ENCODE data around the gene PARP14.
"Not testable (repeated sequence)": the region's sequence is repeated elsewhere in the genome, so short reads cannot be mapped to it uniquely, and the experiment has no call there.

The PARP14 gene

DNA sequence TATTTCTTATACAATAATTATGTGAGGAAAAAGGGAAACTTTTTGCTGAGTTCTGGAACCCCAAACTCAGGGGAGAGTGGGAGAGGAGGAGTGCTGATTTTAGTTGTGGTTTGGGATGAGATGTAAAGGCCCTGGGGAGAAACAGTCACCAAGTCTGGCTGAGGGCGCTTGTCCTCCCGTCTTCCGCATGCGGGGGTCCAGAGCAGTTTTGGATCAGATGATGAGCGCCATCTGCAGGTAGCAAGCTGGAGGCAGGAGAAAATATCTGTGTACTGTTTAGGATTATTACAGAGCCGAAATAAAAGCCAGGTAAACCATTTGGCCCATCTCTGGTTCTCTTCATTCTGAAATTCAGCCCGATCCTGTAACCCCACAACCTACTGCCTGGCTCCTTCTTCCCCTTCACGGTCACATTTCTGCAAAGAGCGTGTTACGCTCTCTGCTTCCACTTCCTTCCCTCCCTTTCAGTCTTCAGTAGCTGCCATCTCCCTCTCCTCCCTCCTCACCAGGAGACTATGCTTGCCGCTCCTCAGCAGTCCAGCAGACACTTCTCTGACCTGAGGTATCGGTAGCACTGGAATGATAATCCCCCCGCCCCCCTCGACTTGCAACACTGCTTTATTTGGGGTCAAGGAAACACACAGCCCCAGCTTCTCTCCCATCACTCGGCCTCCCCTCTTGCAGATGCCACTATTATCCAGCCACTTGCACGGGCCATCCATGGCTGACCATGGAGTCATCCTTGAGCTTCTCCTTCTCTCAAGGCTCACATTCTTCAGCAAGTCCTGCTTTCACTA lies 1.4 kb upstream of the PARP14 start:
- peak; percentile 81 for DNase-seq

DNA sequence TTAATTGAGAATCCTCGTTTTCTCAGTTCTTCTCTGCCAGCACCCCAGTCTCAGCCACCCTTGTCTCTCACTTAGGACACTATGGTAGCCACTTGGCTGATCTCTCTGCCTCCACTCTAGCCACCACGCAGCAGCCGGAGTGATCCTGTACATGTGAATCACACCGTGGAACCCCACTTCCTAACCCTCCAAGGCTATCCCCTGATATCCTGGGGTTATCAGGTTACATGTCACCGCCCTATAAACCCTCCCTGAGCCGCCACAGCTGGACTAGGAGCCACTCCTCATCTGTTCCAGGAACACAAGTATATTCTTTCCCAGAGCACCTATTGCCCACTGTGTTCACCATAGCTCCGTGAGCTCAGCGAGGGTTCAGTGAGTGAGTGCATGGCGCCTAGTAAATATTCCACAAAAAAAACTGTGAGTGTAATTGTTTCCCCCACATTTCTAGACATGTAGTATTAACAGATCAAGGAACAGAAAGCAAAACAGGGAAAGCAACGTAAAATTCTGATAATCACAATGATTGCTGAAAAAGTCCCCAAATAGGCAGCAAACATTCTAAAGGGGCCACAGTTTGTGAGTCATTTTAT lies 661 bp upstream of the PARP14 start:
- DNase-seq = no peak

DNA sequence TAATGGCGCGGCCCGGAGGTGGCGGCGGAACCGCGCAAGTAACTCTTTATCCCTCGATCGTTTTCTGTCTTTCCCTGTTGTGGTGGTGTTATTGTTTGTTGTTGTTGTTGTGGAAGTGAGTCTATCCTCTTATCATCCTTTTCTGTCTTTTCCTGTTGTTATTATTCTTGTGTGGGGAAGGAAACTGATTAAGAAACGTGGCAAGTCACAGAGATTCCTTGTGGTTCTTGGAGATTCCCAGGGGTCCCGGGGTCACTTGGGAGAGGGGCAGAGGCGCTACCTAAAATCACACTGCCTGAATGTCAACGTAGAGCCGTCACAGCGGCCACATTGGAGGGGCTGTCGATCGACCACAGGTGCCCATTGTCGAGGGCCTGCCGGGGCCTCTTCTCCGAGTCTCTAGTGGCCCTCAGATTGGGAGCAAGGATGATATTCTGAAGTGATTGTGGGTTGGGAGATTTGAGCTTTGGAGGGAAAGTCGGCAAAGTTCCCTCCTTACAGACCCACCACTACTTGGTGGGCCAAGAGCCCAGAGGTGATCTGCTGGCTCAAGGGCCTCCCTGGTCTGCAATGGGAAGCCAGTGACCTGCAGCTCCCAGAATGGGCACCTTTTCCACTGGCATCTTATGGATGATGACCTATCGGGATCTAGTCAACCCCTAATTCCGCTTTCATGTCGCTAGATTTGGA lies 790 bp downstream of the PARP14 start:
- no peak for DNase-seq

DNA sequence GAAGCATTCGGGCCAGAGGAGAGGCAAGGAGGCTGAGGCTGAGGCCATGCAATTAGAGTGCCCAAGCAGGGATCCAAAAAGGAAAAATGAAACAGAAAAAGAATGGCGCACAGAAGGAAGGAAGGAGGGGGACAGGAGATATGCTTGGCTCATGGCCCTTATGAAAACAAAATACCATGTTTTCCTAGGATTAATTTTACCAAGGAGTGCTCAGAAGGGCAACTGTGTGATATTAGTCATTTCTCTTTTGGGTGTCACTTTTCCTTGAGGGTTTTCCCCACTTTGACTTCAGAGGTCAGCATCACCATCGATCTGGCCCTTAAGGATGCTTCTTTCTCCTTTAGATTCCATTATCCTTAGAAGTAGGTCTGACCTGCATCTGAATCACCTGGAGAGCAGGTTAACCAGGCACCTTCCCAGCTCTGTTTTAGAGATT lies 1.4 kb downstream of the PARP14 start:
- no peak for DNase-seq

DNA sequence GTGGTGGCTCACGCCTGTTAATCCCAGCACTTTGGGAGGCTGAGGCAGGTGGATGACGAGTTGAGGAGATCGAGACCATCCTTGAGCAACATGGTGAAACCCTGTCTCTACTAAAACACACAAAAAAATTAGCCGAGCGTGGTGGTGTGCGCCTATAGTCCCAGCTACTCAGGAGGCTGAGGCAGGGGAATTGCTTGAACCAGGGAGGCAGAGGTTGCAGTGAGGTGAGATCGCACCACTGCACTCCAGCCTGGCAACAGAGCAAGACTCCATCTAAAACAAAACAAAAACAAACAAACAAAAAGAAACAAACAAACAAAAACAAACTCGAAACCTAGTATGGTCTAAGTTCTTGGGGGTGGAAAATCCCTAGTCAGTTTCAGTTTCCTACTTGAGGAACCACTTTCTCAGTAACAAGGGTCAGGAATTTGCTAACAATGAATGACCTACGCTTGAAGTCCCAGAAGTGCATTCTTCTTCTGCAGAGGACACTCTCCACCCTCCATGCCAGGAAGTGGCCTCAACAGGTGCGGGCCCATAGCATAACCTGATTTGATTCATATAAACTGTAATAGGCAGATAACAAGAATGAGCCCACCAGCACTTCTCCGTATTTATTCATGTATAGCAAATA lies 2.3 kb downstream of the PARP14 start:
- DNase-seq = not testable (repeated sequence)

DNA sequence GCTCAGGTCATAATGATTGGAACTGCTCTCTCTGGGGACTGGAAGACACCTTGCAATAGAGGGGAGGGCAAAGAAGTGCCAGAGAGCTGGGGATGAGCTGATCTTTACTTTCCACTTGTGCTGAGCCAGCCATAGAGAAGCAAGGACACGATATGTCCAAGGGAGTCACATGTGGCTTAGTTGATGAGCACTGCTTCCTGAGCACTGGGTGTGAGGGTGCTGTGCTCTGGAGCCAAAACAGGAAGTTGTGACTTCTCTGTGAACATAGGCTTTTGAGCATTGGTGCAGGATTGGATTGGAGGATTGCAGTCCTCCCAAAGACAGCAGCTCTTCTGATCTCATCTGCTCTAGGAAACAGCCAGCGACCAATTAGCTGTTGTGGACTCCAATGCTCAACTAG lies 6.7 kb downstream of the PARP14 start:
- DNase-seq = no peak

DNA sequence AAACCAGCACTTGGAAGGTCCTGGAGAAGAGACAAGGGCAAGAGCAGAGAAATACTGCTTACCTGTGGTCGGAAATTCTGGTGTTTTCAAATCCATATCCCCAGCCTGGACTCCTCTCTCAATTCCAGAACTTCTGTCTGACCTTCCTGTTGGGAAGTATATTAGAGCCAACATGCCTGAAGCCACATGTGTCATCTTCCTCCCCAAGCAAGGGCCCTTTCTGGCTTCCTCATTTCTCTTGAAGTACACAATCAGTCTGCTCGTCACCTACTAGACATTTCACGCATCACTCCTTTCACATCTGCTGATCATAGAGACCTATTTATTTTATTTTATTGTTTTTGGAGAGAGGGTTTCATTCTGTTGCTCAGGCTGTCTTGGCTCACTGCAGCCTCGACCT lies 8.4 kb downstream of the PARP14 start:
- no peak for DNase-seq

DNA sequence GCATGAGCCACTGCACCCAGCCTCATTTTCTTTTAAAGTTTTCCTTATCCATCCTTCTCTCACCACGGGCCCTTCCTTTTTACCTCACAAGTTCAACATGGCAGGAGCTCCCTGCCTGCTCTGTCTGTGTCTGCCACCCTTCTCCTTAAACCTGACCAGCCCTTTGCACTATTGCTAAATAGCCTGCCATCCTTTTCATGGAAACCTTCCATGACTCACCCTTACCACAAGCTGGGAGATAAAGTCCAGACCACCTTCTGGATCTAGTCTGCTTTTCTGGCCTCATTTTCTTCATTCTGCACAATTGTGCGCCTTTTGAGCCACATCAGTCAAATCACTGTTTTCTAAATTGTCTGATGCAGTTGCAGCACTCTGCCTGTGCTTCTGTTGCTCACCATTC lies 8.9 kb downstream of the PARP14 start:
- DNase-seq = no peak

DNA sequence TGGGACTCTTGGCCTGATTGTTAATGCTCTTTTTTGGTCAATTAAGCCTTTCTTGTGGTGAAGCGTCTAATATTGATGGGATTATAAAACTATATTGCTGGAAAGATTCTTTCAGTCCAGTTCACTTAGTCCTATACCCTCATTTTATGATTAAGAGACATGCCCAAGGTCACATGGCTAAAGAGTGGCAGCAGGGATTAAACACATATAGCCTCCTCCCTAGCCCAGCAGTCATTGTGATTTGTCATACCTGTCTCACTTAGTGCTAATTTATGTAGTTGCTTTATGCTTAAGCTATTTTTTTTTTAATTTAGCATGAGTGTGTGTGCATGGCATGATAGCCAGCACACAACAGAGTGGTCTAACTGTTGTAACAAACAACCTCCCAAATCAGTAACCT lies 9.5 kb downstream of the PARP14 start:
- DNase-seq = no peak

DNA sequence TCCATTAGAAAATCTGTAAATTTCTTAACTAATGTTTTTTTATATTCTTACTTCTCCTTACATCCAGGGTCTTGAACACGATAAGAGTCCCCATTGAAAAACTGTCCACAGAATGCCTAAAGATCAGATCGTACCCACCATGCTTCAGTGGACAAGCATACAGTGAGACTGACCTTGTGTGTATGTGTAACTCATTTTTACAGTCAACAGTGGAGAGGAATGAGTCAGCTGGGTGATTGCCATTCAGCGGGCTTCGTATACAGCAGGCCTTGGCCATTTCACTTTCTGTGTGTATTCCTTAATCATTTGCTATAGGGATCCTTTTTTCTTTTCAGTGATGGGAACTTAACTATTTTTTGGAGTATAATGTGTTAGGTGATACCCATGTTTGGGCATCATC lies 10.6 kb downstream of the PARP14 start:
- no peak for DNase-seq

DNA sequence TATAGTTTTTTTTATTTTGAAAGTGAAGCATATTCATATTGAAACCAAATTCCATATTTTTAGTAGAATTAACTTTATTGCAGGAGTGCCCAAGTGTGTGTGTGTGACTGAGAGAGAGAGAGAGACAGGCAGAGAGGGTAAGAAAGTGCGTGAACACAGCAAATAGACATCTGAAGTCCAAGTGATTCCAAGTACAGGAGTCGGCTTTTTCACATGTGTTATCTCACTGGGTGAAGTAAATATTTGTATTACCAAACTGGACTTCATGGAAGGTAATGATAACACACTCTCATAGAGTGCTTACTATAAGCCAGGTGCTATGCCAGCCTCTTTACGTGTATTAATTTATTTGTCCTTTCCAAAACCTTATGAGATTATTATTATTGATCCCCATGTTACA lies 12.0 kb downstream of the PARP14 start:
- DNase-seq = no peak

DNA sequence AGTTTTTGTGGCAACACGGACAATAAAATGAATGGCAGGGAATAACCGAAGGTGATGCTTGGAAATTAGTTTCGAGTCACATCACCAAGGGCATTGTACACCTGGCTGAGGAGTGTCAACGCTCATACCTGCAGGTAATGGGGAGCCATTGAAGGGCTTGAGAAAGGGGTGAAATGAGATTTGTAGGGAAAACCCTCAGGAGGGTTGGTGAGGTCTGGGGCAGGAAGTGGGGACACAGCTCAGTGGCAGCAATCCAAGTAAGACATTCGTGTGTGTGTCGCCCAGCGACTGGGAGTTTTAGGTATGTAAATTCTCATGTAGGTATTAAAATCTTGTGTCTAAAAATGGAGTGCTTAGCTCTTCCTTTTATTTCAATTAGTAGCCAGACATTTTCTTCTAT lies 14.3 kb downstream of the PARP14 start:
- no peak for DNase-seq

DNA sequence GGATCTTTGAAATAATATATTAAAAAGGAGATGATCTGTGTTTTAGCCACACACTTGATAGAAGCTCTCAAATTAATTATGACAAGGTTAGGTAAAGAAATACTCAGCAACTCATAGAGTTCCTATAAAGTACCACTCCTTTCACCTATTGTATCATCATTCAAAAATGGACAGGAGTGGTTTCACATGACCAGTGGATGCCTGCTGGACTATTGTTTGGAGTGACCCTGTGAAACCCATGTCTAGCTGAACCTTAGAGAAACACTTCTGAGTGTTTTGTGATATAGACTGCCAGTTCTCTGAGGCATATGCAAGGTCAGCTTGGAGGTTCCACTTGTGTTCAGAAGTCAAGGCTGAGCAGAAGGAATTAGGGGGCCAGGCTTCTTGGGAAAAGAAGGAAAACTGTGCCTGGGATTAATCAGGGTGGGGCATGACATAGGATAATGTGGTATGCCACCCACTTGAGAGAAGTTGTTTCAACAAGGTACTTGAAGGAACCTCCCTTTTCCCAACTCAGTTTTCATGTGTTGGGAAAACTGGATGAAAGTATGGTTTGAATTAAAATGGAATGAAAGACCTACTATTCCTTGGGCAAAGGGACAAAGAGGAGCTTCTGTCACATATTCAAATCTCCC lies 15.4 kb downstream of the PARP14 start:
- no peak for DNase-seq

DNA sequence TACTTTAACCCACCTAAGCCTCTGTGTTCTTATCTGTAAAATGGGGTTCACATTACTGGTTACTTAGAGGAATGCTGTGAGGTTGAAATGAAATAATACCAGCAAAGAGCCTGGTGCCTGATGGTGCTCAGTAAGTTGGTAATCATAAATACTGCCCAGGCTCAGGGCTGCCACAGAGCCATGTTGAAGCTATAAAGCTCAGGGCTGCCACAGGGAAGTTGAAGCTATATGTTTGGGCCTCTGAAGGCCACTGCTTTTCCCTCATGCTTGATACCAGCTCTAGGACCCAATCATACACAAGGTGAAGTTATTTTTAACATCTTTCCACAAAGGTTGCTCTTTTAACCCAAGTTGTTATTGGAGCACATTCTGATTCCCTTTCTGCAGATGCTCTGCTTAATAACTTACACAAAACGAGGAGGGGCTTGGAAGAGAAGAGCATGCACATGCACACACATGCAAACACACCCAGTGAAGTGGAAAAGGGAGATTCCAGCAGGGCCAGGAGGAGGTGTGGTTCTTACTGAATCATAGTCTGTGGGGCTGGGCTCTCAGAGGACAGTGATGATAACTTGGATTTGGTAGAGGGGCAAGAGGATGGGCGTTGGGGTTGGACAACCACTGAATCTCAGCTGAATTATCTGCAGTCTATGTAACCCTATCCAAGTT lies 17.4 kb downstream of the PARP14 start:
- DNase-seq = no peak

DNA sequence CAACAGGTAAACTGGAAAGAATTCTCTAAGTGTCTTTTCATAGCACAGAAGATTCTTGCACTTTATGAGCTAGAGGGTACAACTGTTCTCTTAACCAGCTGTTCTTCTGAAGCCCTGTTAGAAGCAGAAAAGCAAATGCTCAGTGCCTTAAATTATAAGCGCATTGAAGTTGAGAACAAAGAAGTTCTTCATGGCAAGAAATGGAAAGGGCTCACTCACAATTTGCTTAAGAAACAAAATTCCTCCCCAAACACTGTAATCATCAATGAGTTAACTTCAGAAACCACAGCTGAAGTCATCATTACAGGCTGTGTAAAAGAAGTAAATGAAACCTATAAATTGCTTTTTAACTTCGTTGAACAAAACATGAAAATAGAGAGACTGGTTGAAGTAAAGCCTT lies 19.6 kb downstream of the PARP14 start:
- no peak for DNase-seq

DNA sequence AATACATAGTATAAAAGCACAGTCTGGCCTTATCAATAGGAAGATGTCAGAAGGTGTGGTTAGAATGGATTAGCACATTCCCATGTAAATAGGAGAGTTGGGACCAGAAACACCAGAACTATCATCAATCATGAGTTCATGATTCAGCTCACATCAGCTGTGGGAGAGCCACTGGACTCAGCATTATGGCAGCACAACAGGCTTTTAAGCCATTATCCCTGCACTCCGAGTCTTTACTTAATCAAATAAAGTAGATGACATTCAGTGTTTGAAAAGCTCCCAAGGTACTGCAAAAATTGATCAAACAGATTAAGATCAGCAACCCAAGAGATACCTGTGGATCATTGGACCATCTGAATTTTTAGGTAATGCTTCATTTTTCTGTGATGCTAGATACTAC lies 24.7 kb downstream of the PARP14 start:
- DNase-seq = no peak

DNA sequence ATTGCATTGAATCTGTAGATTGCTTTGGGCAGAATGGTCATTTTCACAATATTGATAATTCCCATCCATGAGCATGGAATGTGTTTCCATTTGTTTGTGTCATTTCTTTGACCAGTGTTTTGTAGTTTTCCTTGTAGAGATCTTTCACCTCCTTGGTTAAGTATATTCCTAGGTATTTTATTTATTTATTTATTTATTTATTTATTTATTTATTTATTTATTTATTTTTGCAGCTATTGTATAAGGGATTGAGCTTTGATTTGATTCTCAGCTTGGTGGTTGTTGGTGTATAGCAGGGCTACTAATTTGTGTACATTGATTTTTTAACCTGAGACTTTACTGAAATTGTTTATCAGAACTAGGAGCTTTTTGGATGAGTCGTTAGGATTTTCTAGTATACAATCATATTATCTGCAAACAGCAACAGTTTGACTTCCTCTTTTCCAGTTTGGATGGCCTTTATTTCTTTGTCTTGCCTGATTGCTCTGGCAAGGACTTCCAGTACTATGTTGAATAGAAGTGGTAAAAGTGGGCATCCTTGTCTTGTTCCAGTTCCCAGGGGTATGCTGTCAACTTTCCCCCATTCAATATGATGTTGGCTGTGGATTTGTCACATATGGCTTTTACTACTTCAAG lies 30.1 kb downstream of the PARP14 start:
- DNase-seq = not testable (repeated sequence)

DNA sequence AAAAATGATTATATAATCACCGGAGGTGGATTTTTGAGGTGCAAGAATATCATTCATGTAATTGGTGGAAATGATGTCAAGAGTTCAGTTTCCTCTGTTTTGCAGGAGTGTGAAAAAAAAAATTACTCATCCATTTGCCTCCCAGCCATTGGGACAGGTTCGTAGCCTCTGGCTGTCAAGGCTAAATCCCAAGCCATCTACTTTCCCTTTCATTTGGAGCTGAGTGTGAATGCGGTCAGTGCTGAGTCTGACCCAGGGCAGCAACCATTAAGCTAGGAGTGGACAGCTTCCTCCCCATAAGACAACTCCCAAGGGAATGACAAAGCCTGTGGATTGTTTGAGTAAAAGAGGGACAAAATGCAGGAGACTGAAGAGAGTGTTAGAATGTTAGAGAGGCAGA lies 33.6 kb downstream of the PARP14 start:
- no peak for DNase-seq

DNA sequence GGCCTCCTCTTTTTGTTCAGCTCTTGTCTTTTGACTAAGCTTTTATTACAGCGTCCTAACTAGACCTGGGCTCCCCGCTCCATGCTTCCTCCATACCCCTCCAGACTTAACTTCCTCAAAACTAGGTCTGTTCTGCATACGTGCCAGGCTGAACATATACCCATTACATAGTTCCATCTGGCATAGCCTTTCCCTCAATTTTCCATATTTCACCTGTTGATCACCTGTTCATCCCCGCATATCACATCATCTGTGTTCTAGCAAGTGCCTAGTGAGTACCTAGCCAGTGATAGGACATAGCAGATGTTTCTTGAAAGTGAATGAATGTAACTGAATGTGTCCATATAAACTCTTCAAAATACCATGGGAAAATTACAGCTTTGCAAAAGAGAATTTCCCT lies 36.0 kb downstream of the PARP14 start:
- no peak for DNase-seq

DNA sequence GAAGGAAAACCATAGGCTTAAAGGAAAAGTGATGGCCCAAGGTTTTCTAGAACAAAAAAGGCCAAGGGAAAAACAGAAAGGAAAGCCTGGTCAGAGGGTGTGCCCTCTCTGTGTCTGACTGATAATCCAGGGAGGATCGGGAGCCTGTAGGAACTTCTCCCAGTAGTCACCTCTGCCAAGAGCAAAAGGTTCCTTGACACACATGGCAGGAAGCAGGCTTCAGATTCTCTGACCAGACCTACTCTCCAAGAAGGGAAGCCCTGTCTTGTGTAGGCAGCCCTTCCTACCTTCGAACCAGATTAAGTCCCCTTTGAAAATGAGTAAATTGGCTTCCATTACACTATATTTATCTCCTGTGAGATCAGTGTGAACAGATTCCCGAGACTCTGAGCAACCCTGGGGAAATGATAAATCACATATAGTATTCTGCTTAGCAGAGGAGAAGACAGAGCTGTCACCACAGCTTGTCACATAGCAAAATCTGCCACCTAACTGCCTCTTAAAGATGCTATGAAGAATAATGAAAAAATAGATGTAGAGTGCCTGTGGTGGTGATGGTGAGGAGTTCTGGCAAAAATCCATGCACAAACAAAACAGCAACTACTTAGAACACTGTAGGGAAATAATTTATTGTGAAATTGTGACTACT lies 38.8 kb downstream of the PARP14 start:
- DNase-seq = no peak

DNA sequence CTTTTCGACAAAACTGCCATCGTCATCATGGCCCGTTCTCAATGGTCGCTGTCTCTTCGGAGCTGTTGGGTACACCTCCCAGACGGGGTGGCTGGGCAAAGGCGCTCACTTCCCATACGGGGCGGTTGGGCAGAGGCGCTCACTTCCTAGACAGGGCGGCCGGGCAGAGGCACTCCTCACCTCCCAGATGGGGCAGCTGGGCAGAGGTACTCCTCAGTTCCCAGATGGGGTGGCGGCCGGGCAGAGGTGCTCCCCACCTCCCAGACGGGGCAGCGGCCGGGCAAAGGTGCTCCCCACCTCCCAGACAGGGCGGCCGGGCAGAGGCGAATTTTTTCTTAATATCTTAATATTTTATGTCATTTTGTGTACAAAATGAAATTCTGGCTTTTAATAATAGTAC lies 44.5 kb downstream of the PARP14 start:
- no peak for DNase-seq

DNA sequence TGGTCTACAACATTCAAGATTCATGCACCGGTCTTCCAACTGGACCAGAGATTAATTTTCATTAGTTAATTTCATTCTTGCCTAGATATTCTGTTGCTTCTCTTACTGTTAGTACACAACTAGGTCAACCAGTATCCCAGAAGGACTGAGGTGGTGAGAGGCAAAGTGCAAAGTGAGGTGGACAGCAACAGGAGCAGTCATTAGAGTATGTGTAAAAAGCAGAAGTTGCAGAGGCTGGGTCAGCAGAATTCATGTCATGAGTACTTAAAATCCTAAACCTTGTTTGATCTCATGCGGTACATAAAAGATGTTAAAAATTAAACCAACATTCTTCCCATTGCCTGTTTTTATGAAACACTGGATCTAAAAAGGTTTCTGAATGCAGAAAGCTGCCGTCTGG lies 46.7 kb downstream of the PARP14 start:
- DNase-seq = no peak
